DND-41 (cell line): ENCODE results near the gene SLCO4A1.
A peak's percentile ranks its signal among the peaks of the same experiment; 100 is the strongest.

Experiments
- ATAC-seq: fragments of 200-7000 bp; cut with Tn5 transposase; 3 replicates; pipeline ENCODE4 v1.9.1; 2021; ENCODE audit warnings: low read depth; ENCODE audit not compliant: insufficient read depth
- DNase-seq: peaks from one replicate; pipeline ENCODE4 v3.0.0-alpha.2; 2020
- H2AFZ ChIP-seq: 2 replicates; pipeline ENCODE4 v1.6.0; 2012; ENCODE audit warnings: low read depth, low read length
- H3K27ac ChIP-seq: 2 replicates; pipeline ENCODE4 v1.5.1; 2012; ENCODE audit warnings: low read length, inconsistent platforms
- H3K27me3 ChIP-seq: fragments of 200-600 bp; sonication (generic); 2 replicates; pipeline ENCODE4 v1.6.0; 2012; ENCODE audit warnings: low read length, mild to moderate bottlenecking, inconsistent platforms; ENCODE audit not compliant: insufficient read depth, poor library complexity
- H3K36me3 ChIP-seq: 2 replicates; pipeline ENCODE4 v1.5.1; 2012; ENCODE audit warnings: low read length, inconsistent platforms; ENCODE audit not compliant: insufficient read depth
- H3K4me1 ChIP-seq: 2 replicates; pipeline ENCODE4 v1.5.1; 2012; ENCODE audit warnings: mild to moderate bottlenecking, low read length; ENCODE audit not compliant: insufficient read depth
- H3K4me2 ChIP-seq: 2 replicates; pipeline ENCODE4 v1.6.0; 2012; ENCODE audit warnings: mild to moderate bottlenecking, moderate library complexity, low read length, inconsistent platforms; ENCODE audit not compliant: insufficient read depth
- H3K4me3 ChIP-seq, 2 experiments: fragments of 200-600 bp in 1 of 2; shearing (Covaris generic) in 1 of 2; 2 replicates each; pipeline ENCODE4 v1.5.1; 2012 to 2016; ENCODE audit warnings: inconsistent platforms in 2 of 2, low read length in 2 of 2, mild to moderate bottlenecking in 2 of 2, low read depth in 1 of 2, moderate library complexity in 1 of 2
- H3K79me2 ChIP-seq: 2 replicates; pipeline ENCODE4 v1.6.0; 2012; ENCODE audit warnings: low read length, inconsistent platforms; ENCODE audit not compliant: insufficient read depth
- H3K9ac ChIP-seq: 2 replicates; pipeline ENCODE4 v1.6.0; 2012; ENCODE audit warnings: low read depth, mild to moderate bottlenecking, inconsistent platforms, low read length, moderate library complexity
- H3K9me3 ChIP-seq: 2 replicates; pipeline ENCODE4 v1.5.1; 2012; ENCODE audit warnings: low read length, moderate library complexity, mild to moderate bottlenecking, inconsistent platforms; ENCODE audit not compliant: insufficient read depth, severe bottlenecking
- H4K20me1 ChIP-seq: 2 replicates; pipeline ENCODE4 v1.6.0; 2012; ENCODE audit warnings: low read length; ENCODE audit not compliant: insufficient read depth
- CTCF ChIP-seq: IDR thresholded peaks from 2 replicates; pipeline ENCODE4 v1.5.1; 2012; ENCODE audit warnings: borderline replicate concordance, low read length, moderate library complexity, mild to moderate bottlenecking; ENCODE audit not compliant: poor library complexity, severe bottlenecking; ENCODE audit errors: extremely low read depth
- EZH2 ChIP-seq: IDR thresholded peaks from 3 replicates; pipeline ENCODE4 v1.6.1; 2012; ENCODE audit warnings: borderline replicate concordance, low read depth, mild to moderate bottlenecking, moderate library complexity, low read length, inconsistent platforms; ENCODE audit not compliant: severe bottlenecking

Gene SLCO4A1

GRCh38 chr20:62707276-62707920 lies 65.1 kb downstream of the SLCO4A1 start:
- Histone ChIP-seq H3K27ac (no peak overlapping the region), H3K79me2 (no peaks in the 10 kb centered on the region), H3K4me1 (no peaks in the 10 kb centered on the region), H4K20me1 (peaks cover 25% of the 10 kb centered on the region; the same call in 1 of the 2 replicates), H3K9me3 (no peaks in the 10 kb centered on the region), H3K9ac (no peak overlapping the region), H3K27me3 (peaks cover 8% of the 10 kb centered on the region), H2AFZ (no peak overlapping the region), H3K4me2 (no peak overlapping the region), H3K36me3 (no peaks in the 10 kb centered on the region), H3K4me3 (no peak overlapping the region)
- DNase-seq, result no peak
- TF ChIP-seq CTCF, result no peak
- no peak for TF ChIP-seq EZH2
- no peak for ATAC-seq

GRCh38 chr20:62707921-62708521 lies 65.7 kb downstream of the SLCO4A1 start:
- Histone ChIP-seq H3K36me3 (no peaks in the 10 kb centered on the region), H3K4me3 (no peak overlapping the region), H3K4me2 (no peak overlapping the region), H3K9me3 (no peaks in the 10 kb centered on the region), H3K27me3 (peaks cover 5% of the 10 kb centered on the region), H3K9ac (no peak overlapping the region), H4K20me1 (peaks cover 21% of the 10 kb centered on the region; the same call in 1 of the 2 replicates), H3K27ac (no peak overlapping the region), H3K4me1 (no peaks in the 10 kb centered on the region), H3K79me2 (no peaks in the 10 kb centered on the region), H2AFZ (no peak overlapping the region)
- DNase-seq (peak; percentile 43), ATAC-seq (peak; percentile 81)
- TF ChIP-seq EZH2 (no peak), CTCF (peak; percentile 47)

GRCh38 chr20:62708591-62709536 lies 66.6 kb downstream of the SLCO4A1 start, which contains the start of gene NTSR1:
Gene NTSR1 (plus strand): TSS chr20:62708836. CDS start chr20:62709208, 372 bp downstream.
- no peak within 1 kb of the TSS for H3K27ac ChIP-seq
- peaks cover 5% of the 10 kb centered on the region for H3K27me3 ChIP-seq
- H2AFZ ChIP-seq, result no peak within 1 kb of the TSS
- H3K36me3 ChIP-seq, result no peaks in the 10 kb centered on the region
- H3K9ac ChIP-seq, result no peak within 1 kb of the TSS
- ATAC-seq, result no peak
- no peaks in the 10 kb centered on the region for H3K4me1 ChIP-seq
- no peaks in the 10 kb centered on the region for H3K9me3 ChIP-seq
- no peak for DNase-seq
- H4K20me1 ChIP-seq, result peaks cover 21% of the 10 kb centered on the region; the same call in 1 of the 2 replicates
- H3K4me3 ChIP-seq, result no peak within 1 kb of the TSS
- no peak within 1 kb of the TSS for H3K4me2 ChIP-seq
- TF ChIP-seq EZH2, result no peak
- no peak for TF ChIP-seq CTCF
- no peaks in the 10 kb centered on the region for H3K79me2 ChIP-seq
